B cell (primary cell): Measurements from ENCODE around the gene CREB5. TPM values are rescaled to one million over a fixed set of nuclear protein-coding genes. Genes with fewer than 3 reads are reported as not detected.

Experiments used
- ATAC-seq: fragments of 200-7000 bp; cut with Tn5 transposase; one replicate; pipeline ENCODE4 v1.10.0; 2021; ENCODE audit warnings: low read depth, mild to moderate bottlenecking, moderate number of reproducible peaks, moderate library complexity
- CTCF ChIA-PET: fragments of 350-600 bp; sonication (Branson Sonifier 250); formaldehyde crosslinking; loops from one replicate; lab custom pipeline; 2021; ENCODE audit warnings: antibody characterized with exemption, inconsistent platforms; lab: Charles Lee
- POLR2A ChIA-PET: fragments of 350-600 bp; sonication (Branson Sonifier 250); formaldehyde crosslinking; loops from one replicate; lab custom pipeline; 2021; ENCODE audit warnings: antibody characterized with exemption; lab: Charles Lee
- DNase-seq: peaks from one replicate; pipeline ENCODE4 v3.0.0; 2013
- H2AFZ ChIP-seq: 2 replicates; pipeline ENCODE4 v1.6.1; 2012; ENCODE audit warnings: mild to moderate bottlenecking, low read depth, low read length; ENCODE audit not compliant: insufficient read depth, poor library complexity, severe bottlenecking
- H3K27ac ChIP-seq, 2 donors: 1 replicate in 1 of 2; 2 replicates in 1 of 2; pipeline ENCODE4 v1.5.1; 2012 to 2013; ENCODE audit warnings: low read length in 2 of 2, mild to moderate bottlenecking in 2 of 2, moderate library complexity in 1 of 2
- H3K27me3 ChIP-seq, 4 experiments: fragments of 200-600 bp in 1 of 4; sonication (generic) in 1 of 4; replicated peaks in 1 of 4; 1 replicate in 2 of 4; 2 replicates in 2 of 4; pipeline versions ENCODE4 v1.6.1 to v1.7.0; 2013 to 2016; ENCODE audit warnings: low read length in 3 of 4, mild to moderate bottlenecking in 2 of 4, mixed read lengths in 1 of 4, moderate library complexity in 1 of 4; ENCODE audit not compliant: insufficient read depth in 4 of 4, control insufficient read depth in 3 of 4; ENCODE audit errors: control extremely low read depth in 1 of 4
- H3K36me3 ChIP-seq, 2 experiments: replicated peaks in 1 of 2; 1 replicate in 1 of 2; 2 replicates in 1 of 2; pipeline versions ENCODE4 v1.6.1 to v1.7.1; 2013; ENCODE audit warnings: low read length in 1 of 2; ENCODE audit not compliant: insufficient read depth in 2 of 2, control insufficient read depth in 1 of 2; ENCODE audit errors: control extremely low read depth in 1 of 2, extremely low read depth in 1 of 2
- H3K4me1 ChIP-seq, 2 donors: fragments of 200-600 bp in 1 of 2; sonication (generic) in 1 of 2; 1 replicate in 1 of 2; 2 replicates in 1 of 2; pipeline versions ENCODE4 v1.5.1 to v1.6.1; 2013 to 2017; ENCODE audit warnings: low read length in 2 of 2; ENCODE audit not compliant: control insufficient read depth in 2 of 2, insufficient read depth in 2 of 2
- H3K4me2 ChIP-seq: replicated peaks from 2 replicates; pipeline ENCODE3; 2012; ENCODE audit warnings: mild to moderate bottlenecking, low read depth, low read length; ENCODE audit not compliant: poor library complexity, severe bottlenecking
- H3K4me3 ChIP-seq, 5 experiments: fragments of 200-600 bp in 1 of 5; sonication (generic) in 1 of 5; 1 replicate in 3 of 5; 2 replicates in 2 of 5; pipeline versions ENCODE4 v1.5.1 to v1.7.0; 2011 to 2016; ENCODE audit warnings: low read length in 4 of 5, mild to moderate bottlenecking in 4 of 5, low read depth in 2 of 5, control low read depth in 1 of 5, moderate library complexity in 1 of 5; ENCODE audit not compliant: insufficient read depth in 1 of 5; ENCODE audit errors: control extremely low read depth in 1 of 5, extremely low read depth in 1 of 5
- H3K79me2 ChIP-seq: fragments of 200-600 bp; sonication (generic); one replicate; pipeline ENCODE4 v1.6.0; 2016; ENCODE audit warnings: low read length; ENCODE audit not compliant: control insufficient read depth, insufficient read depth
- H3K9ac ChIP-seq: fragments of 200-600 bp; sonication (generic); 2 replicates; pipeline ENCODE4 v1.6.1; 2017; ENCODE audit warnings: mild to moderate bottlenecking, low read length, moderate library complexity
- H3K9me3 ChIP-seq, 3 donors: one replicate each; pipeline versions ENCODE4 v1.6.1 to v1.7.1; 2013; ENCODE audit warnings: low read length in 2 of 3; ENCODE audit not compliant: control insufficient read depth in 2 of 3, insufficient read depth in 1 of 3; ENCODE audit errors: control extremely low read depth in 1 of 3
- H4K20me1 ChIP-seq: 2 replicates; pipeline ENCODE4 v1.6.0; 2012; ENCODE audit warnings: mild to moderate bottlenecking, low read length; ENCODE audit not compliant: insufficient read depth, control insufficient read depth, poor library complexity, severe bottlenecking
- H3K27ac Mint-ChIP-seq: one replicate; pipeline ENCODE4 v1.8.0; 2021; ENCODE audit warnings: mixed read lengths
- H3K27me3 Mint-ChIP-seq: one replicate; pipeline ENCODE4 v1.8.0; 2021; ENCODE audit warnings: mixed read lengths
- H3K4me1 Mint-ChIP-seq: one replicate; pipeline ENCODE4 v1.8.0; 2021; ENCODE audit warnings: mixed read lengths
- H3K4me3 Mint-ChIP-seq: one replicate; pipeline ENCODE4 v1.8.0; 2021; ENCODE audit warnings: mixed read lengths
- H3K9me3 Mint-ChIP-seq: one replicate; pipeline ENCODE4 v1.8.0; 2022; ENCODE audit warnings: mixed read lengths; ENCODE audit not compliant: insufficient read depth
- EZH2 ChIP-seq: IDR thresholded peaks from 2 replicates; pipeline ENCODE4 v1.6.1; 2012; ENCODE audit warnings: borderline replicate concordance, low read depth, mild to moderate bottlenecking, moderate library complexity, low read length; ENCODE audit not compliant: insufficient read depth, poor library complexity, severe bottlenecking
- WGBS: methylation state at CpG from one replicate; pipeline ENCODE4 v1.1.5; 2013; ENCODE audit warnings: missing lambda C conversion rate; ENCODE audit not compliant: insufficient coverage; 5-methylcytosine and 5-hydroxymethylcytosine counted together
- intact Hi-C: fragments of 100-400 bp; cut with micrococcal nuclease; formaldehyde crosslinking; loops from one replicate; pipeline ENCODE4 v1.10.0; 2022
- polyA plus RNA-seq: library from polyadenylated mRNA; depleted of rRNA; stranded (reverse); fragments of >200 nt; gene quantifications from 2 replicates; pipeline ENCODE4 v1.2.3, GENCODE V29; 2012
- total RNA-seq, 2 donors: library from RNA; stranded (reverse); fragments of 120-200 nt in 1 of 2; gene quantifications; 1 replicate in 1 of 2; 2 replicates in 1 of 2; pipeline versions ENCODE4 v1.2.3 to v1.2.4, GENCODE V29; 2013 to 2022
- TF ChIP-seq, protein P1 (sequence below): fragments of 200-600 bp; IDR thresholded peaks from one replicate; pipeline ENCODE4 v1.8.0; 2022; ENCODE audit warnings: antibody characterized with exemption, mild to moderate bottlenecking

Gene CREB5
- total and polyA plus RNA-seq, 2 donors (not counting 1 experiment from before 2014, with no cell fraction given) = 0.05 to 0.95 TPM

DNA sequence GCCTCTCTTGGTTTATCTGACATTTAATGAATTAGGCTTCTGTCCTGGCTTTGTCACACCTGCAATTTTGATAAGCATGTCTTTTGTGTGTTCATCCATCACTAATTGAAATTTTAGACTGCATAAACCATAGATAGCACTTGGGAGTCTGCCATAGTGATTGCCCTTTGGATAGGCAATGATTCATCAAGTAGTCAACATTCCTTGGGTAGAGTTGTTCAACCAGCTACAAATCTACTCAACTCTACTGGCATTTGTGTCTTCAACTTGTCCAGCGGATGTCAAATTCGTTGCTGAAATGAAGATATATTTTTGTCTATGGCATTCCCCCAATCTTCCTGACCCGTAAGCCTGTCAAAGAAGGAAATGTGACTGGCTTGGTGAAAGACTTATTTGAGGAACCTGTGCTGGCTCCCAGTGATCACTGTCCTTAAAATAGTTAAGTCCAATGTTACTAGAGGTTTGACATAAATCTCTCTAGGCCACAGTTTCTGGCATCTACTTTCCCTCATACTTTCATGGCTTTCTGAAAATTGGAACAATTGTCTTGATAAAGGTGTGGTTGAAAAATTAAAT, 33.7 kb upstream of the CREB5 start:
- Histone ChIP-seq H3K27ac (no peak overlapping the region), H3K4me2 (no peak overlapping the region), H3K9ac (no peak overlapping the region), H3K27me3 (peaks cover 0 to 12% (median 0%) of the 10 kb centered on the region in 4 experiments), H3K36me3 (no peaks in the 10 kb centered on the region), H3K79me2 (no peaks in the 10 kb centered on the region), H3K4me3 (no peak overlapping the region), H3K4me1 (no peaks in the 10 kb centered on the region), H3K9me3 (no peaks in the 10 kb centered on the region), H4K20me1 (no peaks in the 10 kb centered on the region), H2AFZ (no peak overlapping the region)
- TF ChIP-seq EZH2 = no peak
- TF ChIP-seq, protein P1, sequence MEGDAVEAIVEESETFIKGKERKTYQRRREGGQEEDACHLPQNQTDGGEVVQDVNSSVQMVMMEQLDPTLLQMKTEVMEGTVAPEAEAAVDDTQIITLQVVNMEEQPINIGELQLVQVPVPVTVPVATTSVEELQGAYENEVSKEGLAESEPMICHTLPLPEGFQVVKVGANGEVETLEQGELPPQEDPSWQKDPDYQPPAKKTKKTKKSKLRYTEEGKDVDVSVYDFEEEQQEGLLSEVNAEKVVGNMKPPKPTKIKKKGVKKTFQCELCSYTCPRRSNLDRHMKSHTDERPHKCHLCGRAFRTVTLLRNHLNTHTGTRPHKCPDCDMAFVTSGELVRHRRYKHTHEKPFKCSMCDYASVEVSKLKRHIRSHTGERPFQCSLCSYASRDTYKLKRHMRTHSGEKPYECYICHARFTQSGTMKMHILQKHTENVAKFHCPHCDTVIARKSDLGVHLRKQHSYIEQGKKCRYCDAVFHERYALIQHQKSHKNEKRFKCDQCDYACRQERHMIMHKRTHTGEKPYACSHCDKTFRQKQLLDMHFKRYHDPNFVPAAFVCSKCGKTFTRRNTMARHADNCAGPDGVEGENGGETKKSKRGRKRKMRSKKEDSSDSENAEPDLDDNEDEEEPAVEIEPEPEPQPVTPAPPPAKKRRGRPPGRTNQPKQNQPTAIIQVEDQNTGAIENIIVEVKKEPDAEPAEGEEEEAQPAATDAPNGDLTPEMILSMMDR = no peak
- Mint-ChIP-seq H3K9me3 (no peaks in the 10 kb centered on the region), H3K4me1 (no peaks in the 10 kb centered on the region), H3K4me3 (no peak overlapping the region), H3K27ac (no peak overlapping the region), H3K27me3 (peaks cover 27% of the 10 kb centered on the region)
- DNase-seq (no peak), ATAC-seq (no peak)
- POLR2A ChIA-PET = no interaction called here
- CTCF ChIA-PET = interaction anchor here (1.2 kb wide), 1 partner anchor 12 kb away, joined by 4 read pairs; no protein-coding TSS in a partner anchor
- no CpG with 5 or more reads among the region's 3 CpGs for WGBS
- intact Hi-C loops = no loop called here

DNA sequence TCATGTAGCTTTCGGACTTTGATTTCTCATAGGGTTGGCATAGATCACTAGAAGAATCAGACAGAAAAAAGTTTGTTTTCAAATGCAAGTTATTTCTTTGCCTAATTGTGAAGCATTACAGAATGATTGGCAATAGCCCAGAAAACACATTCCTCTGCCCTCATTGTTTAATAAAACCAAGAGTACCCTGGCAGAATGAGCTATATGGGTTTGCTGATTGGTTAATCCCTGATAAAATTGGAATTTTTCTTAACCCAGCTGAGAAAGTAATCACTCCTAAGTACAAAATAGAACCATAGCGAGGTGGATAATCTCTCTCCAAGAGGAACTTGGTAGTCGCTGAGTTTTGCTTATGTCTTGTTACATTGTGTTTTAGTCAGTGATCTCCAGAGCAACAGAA, 30.9 kb upstream of the CREB5 start:
- DNase-seq (no peak), ATAC-seq (no peak)
- Histone ChIP-seq H3K36me3 (no peaks in the 10 kb centered on the region), H3K27me3 (peaks cover 0 to 12% (median 0%) of the 10 kb centered on the region in 4 experiments), H3K4me3 (no peak overlapping the region), H3K9ac (no peak overlapping the region), H3K4me2 (no peak overlapping the region), H3K27ac (no peak overlapping the region), H3K79me2 (no peaks in the 10 kb centered on the region), H2AFZ (no peak overlapping the region), H3K4me1 (no peaks in the 10 kb centered on the region), H3K9me3 (no peaks in the 10 kb centered on the region), H4K20me1 (no peaks in the 10 kb centered on the region)
- no peak overlapping the region for H3K27ac Mint-ChIP-seq
- CTCF ChIA-PET = interaction anchor here (1.2 to 1.4 kb wide), 2 partner anchors 21 to 473 kb away, joined by 3 read pairs; no protein-coding TSS in a partner anchor
- no CpG with 5 or more reads among the region's 3 CpGs for WGBS
- POLR2A ChIA-PET = no interaction called here
- intact Hi-C loops = no loop called here
- no peaks in the 10 kb centered on the region for H3K9me3 Mint-ChIP-seq
- H3K4me3 Mint-ChIP-seq = no peak overlapping the region
- no peak for TF ChIP-seq EZH2
- TF ChIP-seq, protein P1 = no peak
- peaks cover 18% of the 10 kb centered on the region for H3K27me3 Mint-ChIP-seq
- no peaks in the 10 kb centered on the region for H3K4me1 Mint-ChIP-seq
